ENCODE data around the gene BTBD16.

GRCh38 chr10:122295451-122295809, 24.3 kb downstream of the BTBD16 start:
- TF ChIP-seq POLR2A (IDR thresholded peaks at IDR 0.05) (no peak), CTCF (IDR thresholded peaks at IDR 0.05) (no peak), POLR2AphosphoS5 (IDR thresholded peaks at IDR 0.05) (no peak)
